NCI-H1930 (cell line): Measurements from ENCODE around the gene PLXNA2.

Experiments
- DNase-seq, 2 experiments: peaks; one replicate each; lab custom pipeline; 2025; lab: John Stamatoyannopoulos, UW

The PLXNA2 gene

DNA sequence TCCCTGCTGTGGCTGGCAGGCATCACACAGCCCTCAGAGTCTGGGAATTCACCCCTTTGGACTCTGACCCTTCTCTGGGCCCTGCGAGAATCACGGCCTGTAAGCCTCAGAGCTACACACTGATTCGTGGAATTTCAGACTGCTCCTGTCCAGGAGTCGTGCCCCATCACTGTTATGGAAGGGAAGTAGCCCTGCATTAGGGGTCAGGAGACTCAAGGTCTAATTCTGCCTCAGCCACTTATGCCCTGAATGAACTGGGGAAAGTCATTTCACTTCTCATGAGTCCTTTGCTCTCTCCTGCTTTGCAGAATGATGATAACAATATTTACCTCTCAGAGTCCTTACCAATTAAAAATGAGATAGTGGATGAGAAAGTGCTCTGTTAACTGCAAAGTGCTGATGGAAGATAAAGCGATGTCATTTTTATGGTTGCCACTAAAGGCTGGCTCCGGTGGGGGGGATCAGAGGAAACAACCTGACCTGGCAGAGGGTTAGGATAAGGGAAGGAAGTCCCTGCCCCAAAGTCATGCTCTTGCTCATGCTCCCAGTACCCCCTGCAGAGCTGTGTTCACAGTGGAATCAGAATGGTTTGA, 184.7 kb downstream of the PLXNA2 start:
- DNase-seq = no peak

DNA sequence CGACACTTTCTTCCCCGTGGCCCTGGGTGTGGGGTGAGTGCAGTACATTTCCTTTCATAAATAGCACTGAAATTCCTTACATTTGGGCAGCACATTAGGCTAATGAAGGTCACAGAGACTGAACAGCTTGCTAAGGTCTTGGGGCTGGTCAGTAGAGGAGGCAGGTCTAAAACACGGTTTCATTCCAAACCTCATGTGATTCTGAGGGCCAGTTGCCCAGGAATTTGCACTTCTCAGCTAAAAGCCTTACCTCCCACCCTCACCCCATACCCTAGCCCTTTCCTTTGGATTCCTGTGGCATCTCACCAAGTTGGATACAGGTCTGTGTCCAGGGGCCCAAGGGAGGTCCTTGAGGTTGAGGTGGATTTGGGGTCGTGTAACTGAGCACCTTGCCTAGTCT, 185.4 kb downstream of the PLXNA2 start:
- DNase-seq = no peak

DNA sequence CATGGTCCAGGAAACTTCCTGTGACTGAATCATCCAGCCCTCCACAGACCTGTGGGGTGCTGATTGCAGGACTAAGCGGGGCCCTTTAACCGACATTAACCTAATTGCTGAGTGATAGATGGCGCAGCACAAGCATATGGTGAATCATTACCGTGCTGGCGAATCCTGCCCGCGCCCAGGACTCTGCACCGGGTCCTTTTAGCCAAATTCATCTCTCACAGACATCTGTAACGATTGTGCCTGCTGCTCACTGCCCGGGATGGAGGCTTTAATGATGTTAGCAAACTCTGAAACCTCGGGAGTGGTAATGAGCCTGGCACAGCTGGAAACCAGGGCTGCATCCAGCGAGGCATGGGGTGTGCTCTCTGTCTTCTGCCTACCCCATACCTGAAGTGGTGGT, 185.9 kb downstream of the PLXNA2 start:
- no peak for DNase-seq

DNA sequence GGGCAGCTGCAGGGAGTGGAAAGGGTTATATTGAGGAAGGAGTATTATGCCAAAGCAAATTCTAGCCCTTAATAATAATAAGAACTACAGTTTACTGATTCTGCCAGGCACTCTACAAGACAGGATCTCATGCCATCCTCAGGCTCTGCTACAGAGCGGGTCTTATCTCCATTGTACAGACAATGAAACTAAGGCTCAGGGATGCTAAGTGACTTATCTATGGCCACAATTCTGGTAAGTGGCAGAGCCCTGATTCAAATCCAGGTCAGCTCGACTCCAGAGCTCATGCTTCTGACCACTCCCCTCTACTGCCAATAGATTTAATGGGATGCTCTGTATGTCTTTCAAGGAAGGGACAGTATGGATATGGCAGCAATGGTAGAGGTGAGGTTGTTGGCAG, 187.1 kb downstream of the PLXNA2 start:
- DNase-seq = no peak

DNA sequence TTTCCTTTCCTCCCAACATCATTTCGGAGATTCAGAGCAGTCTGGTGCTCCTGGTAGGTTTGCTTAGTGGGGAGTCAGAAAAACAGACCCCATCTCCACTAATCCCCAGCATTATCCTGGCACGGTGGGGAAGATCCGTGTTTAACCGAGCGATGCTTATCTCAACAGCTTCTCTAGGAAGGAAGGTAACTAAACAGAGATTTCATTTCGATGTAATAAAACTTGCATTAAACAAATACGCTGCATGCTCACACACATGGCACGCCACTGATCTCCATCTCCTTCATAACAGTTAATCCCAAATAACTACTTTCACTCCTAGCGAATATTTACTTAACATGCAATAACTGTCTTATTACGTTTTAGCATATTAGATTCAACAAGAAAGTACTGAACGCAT, 188.6 kb downstream of the PLXNA2 start:
- DNase-seq = no peak

DNA sequence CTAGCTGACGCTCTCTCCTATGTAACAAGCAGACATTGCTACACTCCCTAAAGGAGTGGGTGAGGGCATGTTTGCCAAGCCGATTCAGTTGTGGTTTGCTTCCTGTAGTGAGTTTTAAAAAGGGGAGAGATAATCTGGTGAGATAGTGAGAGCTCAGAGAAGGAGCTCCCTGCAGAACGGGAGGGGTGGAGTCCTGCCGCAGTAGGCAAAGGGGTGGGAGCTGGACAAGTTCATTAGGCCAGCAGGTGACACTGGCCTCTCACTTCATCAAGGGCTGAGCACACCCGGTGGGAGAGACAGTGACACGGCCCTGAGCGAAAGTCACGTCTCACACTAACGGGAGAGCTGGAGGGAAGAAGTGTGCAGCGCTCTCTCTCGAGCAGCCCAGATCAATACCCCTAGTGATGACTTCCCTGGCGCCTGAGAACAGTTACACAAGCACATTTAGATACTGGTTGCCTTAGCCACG, 189.2 kb downstream of the PLXNA2 start:
- no peak for DNase-seq

DNA sequence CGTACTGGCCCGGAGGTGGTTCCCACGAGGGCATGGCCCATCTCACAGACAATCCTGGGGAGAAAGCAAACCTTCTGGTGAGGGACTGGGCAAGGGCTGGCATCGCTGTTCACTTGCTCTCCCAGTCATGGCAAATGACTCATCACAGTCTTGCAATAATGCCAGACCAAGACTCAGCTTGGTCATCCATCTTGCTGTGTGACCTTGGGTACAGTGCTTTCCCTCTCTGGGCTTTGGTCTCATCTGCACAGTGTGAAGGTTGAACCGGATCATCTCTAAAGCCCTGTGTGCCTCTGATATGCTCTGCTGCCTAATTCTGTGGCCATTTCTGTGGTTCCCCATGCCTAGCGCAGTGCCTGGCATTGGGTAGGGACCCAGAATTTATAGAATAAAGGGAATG, 189.7 kb downstream of the PLXNA2 start:
- no peak for DNase-seq

DNA sequence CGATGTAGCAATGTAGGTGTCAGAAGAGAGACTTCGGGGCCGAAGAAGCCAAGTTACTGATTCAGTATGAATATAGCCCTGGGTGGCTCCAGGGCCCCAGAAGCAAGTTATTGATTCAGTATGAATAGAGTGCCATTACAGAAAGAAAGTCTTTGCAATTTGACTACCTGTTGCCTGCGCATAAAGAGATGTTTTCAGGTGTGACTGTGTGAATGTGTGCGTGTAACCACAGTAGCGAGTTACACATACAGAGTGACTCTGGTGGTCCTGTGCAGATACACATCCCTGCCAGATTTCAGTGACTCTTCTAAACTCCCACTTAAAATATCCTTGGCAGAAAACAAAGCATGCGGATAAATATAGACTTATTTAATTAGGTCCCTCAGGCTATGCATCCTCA, 190.5 kb downstream of the PLXNA2 start:
- no peak for DNase-seq

DNA sequence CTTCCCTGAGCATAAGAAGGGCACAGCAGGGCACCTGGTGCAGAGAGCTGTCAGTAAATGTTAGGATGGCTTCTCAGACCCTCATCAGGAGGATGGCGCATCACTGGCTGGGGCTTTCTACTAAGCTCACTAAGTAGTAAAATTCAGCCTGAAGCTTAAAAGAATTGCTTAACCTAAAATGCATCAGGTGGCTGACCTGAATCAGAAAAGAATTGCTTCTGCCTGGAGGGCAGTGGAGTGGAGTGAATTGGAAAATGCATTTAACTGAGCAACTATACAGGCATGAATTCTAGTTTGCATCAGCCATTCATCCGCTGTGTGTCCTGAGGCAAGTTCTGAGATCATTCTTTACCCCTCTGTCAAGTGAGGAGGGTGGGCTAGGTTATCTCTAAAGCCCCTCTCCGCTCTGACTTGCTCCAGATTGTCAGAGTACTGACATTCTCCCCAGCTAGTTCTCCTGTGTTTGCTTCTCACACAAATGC, 191.2 kb downstream of the PLXNA2 start:
- DNase-seq = no peak

DNA sequence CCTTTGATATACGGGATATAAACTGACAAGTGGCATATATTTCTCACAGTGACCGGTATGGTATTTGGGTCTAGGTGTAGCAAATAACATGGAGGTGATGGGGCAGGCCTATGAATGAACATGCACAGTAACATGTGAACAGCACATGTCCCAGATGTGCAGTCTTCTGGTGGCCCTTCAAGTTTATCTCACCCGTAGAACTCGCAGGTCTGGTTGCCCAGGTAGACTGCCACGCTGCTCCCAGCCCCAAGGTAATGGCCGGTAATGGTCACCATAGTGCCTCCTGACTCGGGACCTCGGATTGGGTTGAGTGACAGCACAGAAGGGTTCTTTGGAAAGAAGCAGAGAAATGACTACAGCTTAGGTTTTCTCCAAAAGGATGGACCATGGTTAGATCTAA, 192.0 kb downstream of the PLXNA2 start:
- DNase-seq = no peak

DNA sequence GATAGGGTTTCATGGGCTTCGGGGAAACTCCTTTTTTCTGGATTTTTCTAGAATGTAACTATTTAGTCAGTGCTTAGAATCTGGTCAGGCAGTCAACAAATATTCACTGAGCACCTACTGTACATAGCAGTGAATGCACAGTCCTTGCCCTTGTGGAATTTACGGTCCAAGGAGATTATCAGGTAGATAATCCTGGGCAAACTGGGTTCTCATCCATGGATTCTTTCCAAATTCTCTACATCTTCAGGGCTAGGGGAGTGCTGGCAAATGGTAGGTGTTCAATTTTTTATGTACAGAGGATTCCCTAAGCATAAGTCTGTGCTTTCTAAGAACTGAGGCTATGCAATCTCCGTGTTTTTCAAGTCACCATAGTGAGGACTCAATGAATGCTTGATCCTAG, 192.5 kb downstream of the PLXNA2 start:
- DNase-seq = no peak

DNA sequence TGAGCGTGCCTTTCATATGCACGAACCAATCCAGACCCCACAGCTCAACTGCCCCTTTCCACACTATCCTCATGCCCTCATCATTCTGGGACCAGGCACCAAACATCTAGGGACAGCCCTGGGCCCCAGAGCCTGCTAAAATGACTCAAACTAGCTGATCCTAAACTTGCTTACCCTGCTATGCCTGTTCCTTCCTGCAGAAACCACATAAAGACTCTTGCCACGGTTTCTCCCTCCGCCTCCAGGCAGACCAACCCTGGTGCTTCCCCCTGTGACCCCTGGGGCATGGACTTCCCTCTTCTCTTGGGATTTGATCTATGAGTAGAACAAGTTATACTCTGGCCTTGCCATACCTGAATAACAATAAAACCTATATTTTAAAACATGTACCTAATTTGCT, 195.3 kb downstream of the PLXNA2 start:
- no peak for DNase-seq

DNA sequence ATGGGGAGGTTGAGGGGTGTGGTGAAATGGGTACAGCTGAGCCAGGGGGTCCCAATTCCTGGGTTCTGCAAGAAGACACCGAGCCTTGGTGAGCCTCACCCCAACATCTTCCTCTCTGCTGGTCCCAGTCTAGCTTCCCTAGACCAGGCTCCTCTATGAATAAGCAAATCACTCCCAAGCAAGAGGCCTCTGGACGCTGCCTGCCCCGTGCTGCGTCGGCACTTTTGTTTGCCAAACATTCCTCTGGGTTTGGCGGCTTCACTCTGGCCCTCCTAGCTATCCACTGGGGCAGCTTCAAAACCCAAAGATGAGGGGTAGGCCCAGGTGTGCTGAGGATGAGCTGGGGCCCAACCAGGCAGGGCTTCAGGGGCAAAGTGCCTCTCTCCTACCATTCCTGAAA, 196.2 kb downstream of the PLXNA2 start:
- no peak for DNase-seq

DNA sequence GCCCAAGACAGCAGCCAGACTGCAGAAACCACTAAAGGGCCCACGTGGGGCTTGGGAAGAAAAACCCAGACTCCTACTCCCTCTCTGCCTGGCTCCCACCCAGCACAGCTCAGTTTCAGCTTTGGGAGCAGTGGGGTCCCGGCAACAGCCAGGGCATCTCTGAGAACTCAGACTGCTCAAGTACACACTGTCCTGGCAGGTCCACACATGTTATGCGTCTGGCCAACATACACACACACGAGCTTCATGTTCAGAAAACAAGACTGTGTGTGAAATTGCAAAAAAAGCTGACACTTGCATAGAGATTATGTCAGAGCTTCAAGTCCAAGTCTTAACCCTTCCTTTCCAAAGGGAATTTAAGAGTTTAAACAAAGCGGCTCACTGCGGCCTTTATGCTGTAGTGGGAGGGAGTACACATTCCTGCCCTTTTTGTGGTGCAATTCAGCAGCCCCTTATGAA, 196.7 kb downstream of the PLXNA2 start:
- no peak for DNase-seq

DNA sequence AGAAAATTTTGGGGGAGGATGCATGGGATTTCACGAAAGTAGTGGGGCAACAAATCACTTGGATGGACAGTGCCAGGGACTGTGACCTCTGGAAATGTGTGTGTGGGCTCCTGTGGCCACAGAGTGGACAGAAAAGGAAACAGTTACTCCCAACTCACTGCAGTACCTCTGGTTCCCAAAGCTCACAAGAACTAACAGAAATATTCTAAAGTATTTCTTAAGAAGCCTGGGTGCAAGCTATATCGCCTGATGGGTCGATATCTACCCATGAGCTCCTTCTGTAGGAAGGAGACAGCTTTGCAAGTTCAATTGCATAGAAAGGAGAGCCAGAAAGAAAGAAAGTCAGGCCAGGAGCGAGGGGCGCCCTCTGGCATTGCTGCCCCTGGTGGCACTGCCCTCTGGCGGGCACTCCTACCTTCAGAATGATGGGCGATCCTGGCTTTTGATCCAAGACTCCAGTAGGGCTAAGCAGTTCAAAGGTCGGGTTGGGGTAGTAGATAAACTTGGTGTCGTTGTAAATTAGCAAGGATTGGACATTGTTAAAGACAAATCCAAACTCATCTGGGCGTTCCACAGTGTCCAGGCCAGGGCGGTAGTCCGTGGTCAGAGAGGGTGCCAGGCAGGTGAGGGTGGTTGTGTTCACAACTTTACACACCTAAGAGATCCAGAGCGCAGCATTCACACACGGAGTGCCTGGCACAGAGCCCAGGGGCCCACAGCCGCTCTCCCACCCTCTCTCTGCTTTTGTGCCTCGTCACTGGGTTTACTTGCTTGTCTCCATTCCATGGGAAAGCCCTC, 198.5 kb downstream of the PLXNA2 start:
- DNase-seq = no peak

DNA sequence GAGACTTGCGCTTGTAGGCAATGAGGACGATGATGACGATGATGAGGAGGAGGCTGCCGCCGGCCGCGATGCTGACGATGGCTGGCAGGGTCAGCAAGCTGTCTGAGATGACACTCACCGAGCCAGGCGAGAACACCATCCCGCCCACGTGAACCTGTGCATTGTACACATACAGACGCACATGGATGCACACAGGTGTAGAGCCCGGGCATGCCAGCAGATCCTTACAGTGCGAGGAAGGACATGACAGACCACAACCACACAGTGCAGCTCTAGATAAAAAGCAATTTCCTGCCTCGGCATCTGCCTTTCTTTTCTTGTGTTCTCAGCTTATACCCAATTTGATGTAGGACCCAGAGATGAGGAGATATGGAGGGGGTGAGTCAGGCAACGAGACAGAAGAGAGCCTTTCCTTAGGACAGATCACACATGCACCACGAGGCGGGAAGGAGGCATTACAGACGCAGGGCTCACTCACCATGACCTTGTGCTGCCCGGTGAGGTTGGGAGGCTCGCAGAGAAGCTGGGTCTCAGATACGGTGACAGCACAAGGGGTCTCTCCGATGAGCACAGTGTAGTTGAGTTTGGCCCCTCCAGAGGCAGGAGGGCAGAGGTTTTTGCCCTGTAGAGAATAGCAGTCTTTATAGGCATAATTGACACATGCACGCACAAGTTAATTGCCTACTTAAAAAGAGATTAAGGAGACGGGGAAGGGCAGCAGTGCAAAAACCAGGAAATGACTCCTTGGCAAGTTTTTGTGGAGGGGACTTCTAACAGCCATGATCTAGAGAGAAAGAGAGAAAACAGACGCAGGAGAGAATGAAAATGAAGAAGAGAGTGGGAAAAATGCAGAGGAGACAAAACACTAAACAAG, 199.4 kb downstream of the PLXNA2 start:
- no peak for DNase-seq

DNA sequence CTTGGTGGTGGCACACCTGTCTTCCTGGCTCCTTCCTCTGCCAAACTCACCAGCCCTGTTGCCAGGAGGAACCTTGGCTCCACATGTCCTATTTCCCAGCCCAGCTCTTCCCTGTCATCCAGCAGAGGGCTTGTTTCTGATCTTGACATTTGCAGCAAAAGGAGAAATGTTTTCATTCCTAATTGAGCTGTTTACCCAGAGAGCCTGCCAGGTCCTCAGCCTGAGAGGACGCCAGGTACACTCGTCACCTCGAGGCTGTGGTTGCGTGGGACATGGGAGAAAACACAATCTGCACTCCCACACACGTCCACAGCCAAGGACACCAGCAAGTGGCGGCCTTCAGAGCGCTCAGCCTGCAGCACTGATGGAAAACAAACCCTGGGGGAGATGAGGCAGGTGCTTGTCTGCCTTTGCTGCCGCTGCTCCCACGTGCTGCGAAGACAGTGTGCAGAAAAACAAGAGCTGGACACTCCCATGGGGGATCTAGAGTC, 200.4 kb downstream of the PLXNA2 start:
- no peak for DNase-seq

DNA sequence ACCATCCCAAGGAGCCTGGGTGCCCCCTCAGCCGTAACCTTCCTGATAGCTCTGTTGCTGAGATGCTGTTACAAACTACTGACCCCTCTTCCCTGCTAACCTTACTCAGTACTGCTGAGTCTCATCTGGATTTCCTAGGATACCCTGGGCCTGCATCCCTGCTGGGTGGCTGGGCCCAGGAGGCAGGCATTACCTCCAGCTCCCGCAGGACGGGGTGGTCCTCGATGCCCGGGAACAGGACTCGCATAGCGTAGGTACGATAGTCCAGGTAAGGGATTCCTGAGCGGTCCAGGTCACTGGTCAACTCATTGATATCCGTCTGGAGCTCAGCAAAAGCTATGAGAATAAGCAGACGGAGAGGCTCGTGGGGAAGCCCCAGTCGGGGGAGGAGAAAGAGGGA, 201.3 kb downstream of the PLXNA2 start:
- no peak for DNase-seq

DNA sequence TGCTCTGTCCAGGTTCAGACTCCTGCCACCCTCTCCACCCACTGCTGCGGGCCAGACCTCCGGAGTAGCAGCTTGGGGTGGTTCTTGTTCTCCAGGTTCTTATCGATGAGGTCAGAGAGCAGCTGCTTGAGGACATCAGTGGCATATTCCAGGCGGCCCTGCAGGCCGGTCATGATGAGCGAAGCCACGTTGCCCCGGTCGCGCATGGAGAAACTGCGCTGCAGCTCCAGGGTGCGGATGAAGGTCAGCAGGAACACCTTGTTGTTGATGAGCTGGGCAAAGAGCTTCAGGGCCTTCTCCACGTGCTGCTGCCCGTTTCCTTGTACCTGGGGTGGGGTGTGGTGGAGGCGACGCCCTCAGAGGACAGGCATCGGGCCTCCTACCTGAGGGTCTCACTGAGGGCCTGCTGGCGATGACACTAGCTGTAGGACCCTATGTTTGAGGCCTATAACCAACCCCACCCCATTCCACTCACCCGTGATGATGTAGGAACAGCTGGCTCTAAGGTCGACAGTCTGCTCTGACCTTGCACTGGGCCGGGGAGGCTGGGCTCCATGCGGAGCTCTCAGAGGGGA, 202.1 kb downstream of the PLXNA2 start:
- DNase-seq = no peak

DNA sequence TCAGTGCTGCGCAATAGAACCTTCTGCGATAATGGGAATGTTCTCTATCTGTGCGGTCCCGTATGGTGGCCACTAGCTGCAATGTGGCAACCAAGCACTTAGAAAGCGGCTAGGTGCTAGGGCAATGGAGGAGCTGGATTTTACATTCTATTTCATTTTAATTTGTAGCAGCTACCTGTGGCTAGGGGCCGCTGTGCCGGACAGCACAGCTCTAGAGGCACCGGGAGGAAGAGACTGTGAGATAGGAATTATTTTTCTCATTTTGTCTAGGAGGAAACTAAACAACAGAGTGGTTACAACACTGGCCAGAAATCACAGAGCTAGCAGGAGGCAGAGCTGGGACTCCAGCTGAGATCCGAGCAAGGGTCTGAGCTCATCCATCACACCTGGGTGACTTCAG, 202.7 kb downstream of the PLXNA2 start:
- no peak for DNase-seq

DNA sequence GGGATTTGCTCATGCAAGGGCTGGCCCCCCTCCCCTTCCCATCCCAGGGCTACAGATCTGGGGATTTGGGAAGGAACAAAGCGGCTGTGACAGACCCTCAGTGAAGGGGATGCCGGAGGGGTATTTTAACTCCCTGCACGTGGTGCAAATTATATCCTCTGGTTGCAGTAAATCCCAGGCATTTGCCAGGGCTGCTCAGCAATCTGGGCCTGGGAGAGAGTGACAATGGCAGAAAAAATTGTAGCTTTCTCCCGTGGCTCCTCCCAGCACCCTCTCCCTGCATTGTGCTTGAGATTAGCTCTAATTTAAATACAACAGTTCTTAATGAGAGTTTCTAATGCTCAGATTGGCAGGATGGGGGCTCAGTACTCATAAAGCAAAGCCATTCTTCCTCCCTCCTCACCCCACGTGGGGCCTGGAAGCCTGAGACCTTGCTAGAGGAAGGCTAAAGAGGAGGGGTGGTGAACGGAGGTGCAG, 203.3 kb downstream of the PLXNA2 start:
- DNase-seq = no peak
